ENCODE measurements around the gene NFE2L3.

NFE2L3 gene

DNA sequence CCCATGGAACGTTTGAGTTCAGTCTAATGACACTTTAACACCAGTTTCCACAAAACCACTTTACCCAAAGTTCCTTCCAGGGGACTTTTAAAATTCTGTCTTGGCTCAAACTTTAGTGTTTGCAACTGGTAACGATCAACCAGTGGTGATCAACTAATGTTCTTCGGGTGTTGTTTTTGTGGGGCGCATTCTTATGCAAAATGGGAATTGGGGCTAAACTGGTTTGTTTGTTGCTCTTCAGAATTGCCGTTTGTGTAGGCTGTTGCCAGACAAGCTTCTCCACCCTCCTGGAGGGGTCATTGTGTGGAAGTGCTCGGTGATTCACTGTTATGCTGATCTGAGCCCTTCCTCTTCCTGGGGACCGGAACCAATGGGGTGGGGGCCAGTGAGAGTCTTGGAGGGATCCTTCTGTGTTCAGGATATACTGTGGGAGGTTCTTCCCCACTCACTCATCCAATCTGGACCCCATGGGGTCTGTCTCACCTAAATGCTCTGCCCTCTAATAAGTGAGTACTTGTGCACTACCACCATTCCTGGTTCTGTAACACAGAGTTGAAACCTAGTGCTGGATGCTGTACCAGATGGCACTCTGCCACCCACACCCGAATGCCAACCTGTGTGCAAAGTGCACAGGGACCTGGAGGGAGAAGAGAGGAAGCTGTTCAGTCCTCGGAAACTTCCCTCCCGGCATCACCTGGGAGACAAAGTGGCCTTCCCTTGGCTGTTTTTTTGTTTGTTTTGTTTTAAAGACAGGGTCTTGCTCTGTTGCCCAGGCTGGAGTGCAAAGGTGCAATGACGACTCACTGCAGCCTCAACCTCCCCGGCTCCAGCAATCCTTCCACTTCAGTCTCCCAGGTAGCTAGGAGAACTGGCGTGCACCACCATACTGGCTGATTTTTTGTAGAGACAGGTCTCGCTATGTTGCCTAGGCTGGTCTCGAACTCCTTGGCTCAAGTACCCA is 2.1 kb downstream of the NFE2L3 start:
- H3K4me1 ChIP-seq (ENCODE audit: insufficient read depth, low read length) = peaks cover 23% of the 10 kb centered on the region
- no peaks in the 10 kb centered on the region for H3K27me3 ChIP-seq (ENCODE audit: insufficient read depth, low read length, poor library complexity)
- no peaks in the 10 kb centered on the region for H3K79me2 ChIP-seq (ENCODE audit: insufficient read depth, low read length)
- H3K9me3 ChIP-seq (ENCODE audit: insufficient read depth, low read length, severe bottlenecking) = no peaks in the 10 kb centered on the region
- no peaks in the 10 kb centered on the region for H3K36me3 ChIP-seq (ENCODE audit: insufficient read depth, low read length)
- TF ChIP-seq EZH2 (IDR thresholded peaks at IDR 0.05; ENCODE audit: borderline replicate concordance, low read depth, low read length, severe bottlenecking) = no peak
- TF ChIP-seq, protein P1, sequence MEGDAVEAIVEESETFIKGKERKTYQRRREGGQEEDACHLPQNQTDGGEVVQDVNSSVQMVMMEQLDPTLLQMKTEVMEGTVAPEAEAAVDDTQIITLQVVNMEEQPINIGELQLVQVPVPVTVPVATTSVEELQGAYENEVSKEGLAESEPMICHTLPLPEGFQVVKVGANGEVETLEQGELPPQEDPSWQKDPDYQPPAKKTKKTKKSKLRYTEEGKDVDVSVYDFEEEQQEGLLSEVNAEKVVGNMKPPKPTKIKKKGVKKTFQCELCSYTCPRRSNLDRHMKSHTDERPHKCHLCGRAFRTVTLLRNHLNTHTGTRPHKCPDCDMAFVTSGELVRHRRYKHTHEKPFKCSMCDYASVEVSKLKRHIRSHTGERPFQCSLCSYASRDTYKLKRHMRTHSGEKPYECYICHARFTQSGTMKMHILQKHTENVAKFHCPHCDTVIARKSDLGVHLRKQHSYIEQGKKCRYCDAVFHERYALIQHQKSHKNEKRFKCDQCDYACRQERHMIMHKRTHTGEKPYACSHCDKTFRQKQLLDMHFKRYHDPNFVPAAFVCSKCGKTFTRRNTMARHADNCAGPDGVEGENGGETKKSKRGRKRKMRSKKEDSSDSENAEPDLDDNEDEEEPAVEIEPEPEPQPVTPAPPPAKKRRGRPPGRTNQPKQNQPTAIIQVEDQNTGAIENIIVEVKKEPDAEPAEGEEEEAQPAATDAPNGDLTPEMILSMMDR (IDR thresholded peaks at IDR 0.05; ENCODE audit: borderline replicate concordance, extremely low read depth, low read length, poor library complexity, severe bottlenecking) = no peak
- H3K27ac ChIP-seq (ENCODE audit: low read length) = no peak overlapping the region
- no peak overlapping the region for H3K4me3 ChIP-seq (ENCODE audit: low read depth in 1 of 2, low read length in 2 of 2)
- H3K9ac ChIP-seq (ENCODE audit: low read depth, low read length) = no peak overlapping the region
- DNase-seq (no peak), ATAC-seq (ENCODE audit: insufficient read depth, low read depth) (no peak)
- H2AFZ ChIP-seq (ENCODE audit: low read depth, low read length) = no peak overlapping the region
- H3K4me2 ChIP-seq (ENCODE audit: insufficient read depth, low read length) = no peak overlapping the region
- H4K20me1 ChIP-seq (ENCODE audit: insufficient read depth, low read length) = no peaks in the 10 kb centered on the region

DNA sequence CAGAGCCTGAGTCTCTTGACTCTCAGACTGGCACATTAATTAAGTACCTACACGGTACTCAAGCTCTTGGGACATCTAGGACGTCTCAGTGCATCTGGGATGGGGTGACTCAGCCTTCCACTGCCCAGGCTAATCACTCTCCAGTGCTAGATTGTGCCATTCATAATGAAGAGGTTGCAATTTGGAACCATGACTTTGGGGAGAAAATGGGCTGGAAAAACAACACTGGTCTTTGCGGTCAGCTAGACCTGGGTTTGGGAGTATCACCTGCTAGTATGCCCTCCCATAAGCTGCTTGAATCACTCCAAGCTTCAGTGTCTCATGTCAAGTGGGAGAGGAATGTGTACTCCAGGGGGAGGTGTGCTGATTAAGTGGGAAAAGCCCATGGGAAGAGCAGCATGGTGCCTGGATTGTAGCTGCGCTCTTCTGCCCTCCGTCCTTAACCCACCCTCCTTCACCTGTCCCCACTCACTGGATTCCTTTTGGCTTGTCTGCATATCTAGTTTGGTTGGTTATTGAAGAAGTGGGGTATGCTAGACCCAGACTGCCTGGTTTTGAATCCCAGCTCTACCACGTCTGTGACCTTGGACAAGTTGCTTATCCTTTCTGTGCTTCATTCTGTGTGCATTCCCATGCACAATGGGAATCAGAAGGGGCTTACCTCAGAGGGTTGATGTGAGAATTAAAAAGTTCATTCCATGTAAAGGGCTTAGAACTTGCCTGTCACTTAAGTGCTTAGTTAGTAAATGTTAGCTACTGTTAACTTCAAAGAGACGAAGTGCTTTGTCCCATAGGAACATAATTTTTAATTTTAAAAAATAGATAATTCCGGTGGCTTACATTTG is 3.8 kb downstream of the NFE2L3 start:
- peak overlapping the region in 1 of 2 experiments; percentile 7; a peak in 1 of 4 replicates for H3K4me3 ChIP-seq (ENCODE audit: low read depth in 1 of 2, low read length in 2 of 2)
- no peak for DNase-seq

DNA sequence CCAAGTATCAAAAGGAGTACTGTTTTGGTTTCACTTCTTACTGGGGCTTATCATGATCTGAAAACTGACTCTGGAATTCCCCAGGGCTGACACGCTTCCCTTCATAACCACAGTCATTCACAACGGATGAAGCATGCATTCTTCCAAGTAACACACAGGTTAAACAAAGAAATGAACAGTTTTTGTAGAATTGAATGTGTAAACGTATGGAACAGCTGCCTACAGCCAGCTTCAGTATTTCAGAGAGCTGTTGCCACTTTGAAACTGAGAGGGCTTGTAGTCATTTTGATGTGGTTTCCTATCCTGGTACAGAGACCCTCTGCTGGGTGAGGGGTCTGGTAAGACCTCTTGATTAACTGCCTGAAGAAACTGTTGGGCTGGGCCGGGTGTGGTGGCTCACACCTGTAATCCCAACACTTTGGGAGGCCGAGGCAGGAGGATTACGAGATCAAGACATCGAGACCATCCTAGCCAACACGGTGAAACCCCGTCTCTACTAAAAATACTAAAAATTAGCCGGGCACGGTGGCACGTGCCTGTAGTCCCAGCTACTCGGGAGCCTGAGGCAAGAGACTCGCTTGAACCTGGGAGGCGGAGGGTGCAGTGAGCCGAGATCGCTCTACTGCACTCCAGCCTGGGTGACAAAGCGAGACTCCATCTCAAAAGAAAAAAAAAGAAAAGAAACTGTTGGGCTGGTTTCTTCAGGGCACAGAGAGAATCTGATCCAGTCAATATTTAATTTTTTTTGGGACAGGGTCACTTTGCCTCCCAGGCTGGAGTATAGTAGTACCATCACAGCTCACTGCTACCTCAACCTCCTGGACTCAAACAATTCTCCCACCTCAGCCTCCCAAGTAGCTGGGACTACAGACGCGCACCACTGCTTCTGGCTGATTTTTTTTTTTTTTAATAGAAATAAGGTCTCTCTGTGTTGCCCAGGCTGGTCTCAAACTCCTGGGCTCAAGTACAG is 4.7 kb downstream of the NFE2L3 start:
- Histone ChIP-seq H3K4me2 (ENCODE audit: insufficient read depth, low read length) (peak overlapping the region; percentile 51), H3K4me3 (ENCODE audit: low read depth in 1 of 2, low read length in 2 of 2) (peak overlapping the region in 1 of 2 experiments; percentile 17; a peak in 1 of 4 replicates), H3K9ac (ENCODE audit: low read depth, low read length) (peak overlapping the region; percentile 13; the same call in 1 of the 2 replicates), H3K27ac (ENCODE audit: low read length) (peak overlapping the region; percentile 49), H2AFZ (ENCODE audit: low read depth, low read length) (no peak overlapping the region), H4K20me1 (ENCODE audit: insufficient read depth, low read length) (no peaks in the 10 kb centered on the region), H3K79me2 (ENCODE audit: insufficient read depth, low read length) (no peaks in the 10 kb centered on the region), H3K4me1 (ENCODE audit: insufficient read depth, low read length) (peaks cover 23% of the 10 kb centered on the region), H3K9me3 (ENCODE audit: insufficient read depth, low read length, severe bottlenecking) (no peaks in the 10 kb centered on the region), H3K27me3 (ENCODE audit: insufficient read depth, low read length, poor library complexity) (no peaks in the 10 kb centered on the region), H3K36me3 (ENCODE audit: insufficient read depth, low read length) (no peaks in the 10 kb centered on the region)
- DNase-seq = peak; percentile 59
- TF ChIP-seq EZH2 (IDR thresholded peaks at IDR 0.05; ENCODE audit: borderline replicate concordance, low read depth, low read length, severe bottlenecking) = no peak
- TF ChIP-seq, protein P1 (IDR thresholded peaks at IDR 0.05; ENCODE audit: borderline replicate concordance, extremely low read depth, low read length, poor library complexity, severe bottlenecking) = no peak
- peak; percentile 88 for ATAC-seq (ENCODE audit: insufficient read depth, low read depth)

More for the DNA sequence above, 3.8 kb downstream of the NFE2L3 start:
- no peaks in the 10 kb centered on the region for H3K79me2 ChIP-seq (ENCODE audit: insufficient read depth, low read length)
- H3K27me3 ChIP-seq (ENCODE audit: insufficient read depth, low read length, poor library complexity) = no peaks in the 10 kb centered on the region
- 0 out of 3 replicates have a peak, but pooled peaks have one; percentile 13 for ATAC-seq (ENCODE audit: insufficient read depth, low read depth)
- peak overlapping the region; percentile 51 for H3K4me2 ChIP-seq (ENCODE audit: insufficient read depth, low read length)
- no peak overlapping the region for H3K9ac ChIP-seq (ENCODE audit: low read depth, low read length)
- no peaks in the 10 kb centered on the region for H3K9me3 ChIP-seq (ENCODE audit: insufficient read depth, low read length, severe bottlenecking)
- no peak overlapping the region for H2AFZ ChIP-seq (ENCODE audit: low read depth, low read length)
- no peak for TF ChIP-seq EZH2 (IDR thresholded peaks at IDR 0.05; ENCODE audit: borderline replicate concordance, low read depth, low read length, severe bottlenecking)
- TF ChIP-seq, protein P1 (IDR thresholded peaks at IDR 0.05; ENCODE audit: borderline replicate concordance, extremely low read depth, low read length, poor library complexity, severe bottlenecking) = no peak
- no peaks in the 10 kb centered on the region for H3K36me3 ChIP-seq (ENCODE audit: insufficient read depth, low read length)
- peaks cover 23% of the 10 kb centered on the region for H3K4me1 ChIP-seq (ENCODE audit: insufficient read depth, low read length)
- H3K27ac ChIP-seq (ENCODE audit: low read length) = peak overlapping the region; percentile 4; the same call in 1 of the 2 replicates
- H4K20me1 ChIP-seq (ENCODE audit: insufficient read depth, low read length) = no peaks in the 10 kb centered on the region

Data from DND-41 (cell line).